BJ (cell line): ENCODE data around the gene FRG1. TPM values are rescaled to one million over a fixed set of nuclear protein-coding genes. Genes with fewer than 3 reads are reported as not detected.
"Not testable (repeated sequence)": the region's sequence is repeated elsewhere in the genome, so short reads cannot be mapped to it uniquely, and the experiment has no call there.

Source experiments
- CTCF ChIA-PET: fragments of 350-600 bp; formaldehyde crosslinking; extraction: SDS; loops from one replicate; lab custom pipeline; 2021; ENCODE audit warnings: antibody characterized with exemption, inconsistent platforms; lab: Yijun Ruan, JAX
- POLR2A ChIA-PET: fragments of 300-600 bp; sonication (Branson Sonifier 250); formaldehyde crosslinking; extraction: SDS; loops from one replicate; lab custom pipeline; 2021; ENCODE audit warnings: antibody characterized with exemption; lab: Charles Lee
- DNase-seq: peaks from one replicate; pipeline ENCODE4 v3.0.0-alpha.2; 2011; ENCODE audit warnings: low read depth
- H3K27me3 ChIP-seq: 2 replicates; pipeline ENCODE4 v1.6.0; 2011; ENCODE audit warnings: low read length; ENCODE audit not compliant: control insufficient read depth, insufficient read depth
- H3K36me3 ChIP-seq: 2 replicates; pipeline ENCODE4 v1.5.1; 2011; ENCODE audit warnings: low read length; ENCODE audit not compliant: control insufficient read depth, insufficient read depth
- H3K4me3 ChIP-seq: 2 replicates; pipeline ENCODE4 v1.5.1; 2011; ENCODE audit warnings: low read depth, mild to moderate bottlenecking, control low read depth, low read length
- CTCF ChIP-seq: IDR thresholded peaks from 2 replicates; pipeline ENCODE4 v1.5.1; 2011; ENCODE audit warnings: low read depth, mild to moderate bottlenecking, control low read depth, inconsistent platforms, low read length, moderate library complexity; ENCODE audit not compliant: insufficient read depth
- polyA minus RNA-seq: library from RNA; depleted of rRNA, polyadenylated mRNA; stranded (reverse); fragments of >200 nt; gene quantifications from 2 replicates; pipeline ENCODE4 v1.2.3, GENCODE V29; 2011; rRNA and poly(A)+ RNA removed
- polyA plus RNA-seq: library from polyadenylated mRNA; depleted of rRNA; stranded (reverse); fragments of >200 nt; gene quantifications from 2 replicates; pipeline ENCODE4 v1.2.3, GENCODE V29; 2011; rRNA removed

FRG1 gene
- polyA plus RNA-seq, result 7.0 and 16.3 TPM in 2 replicates
- 4.3 and 7.0 TPM in 2 replicates for polyA minus RNA-seq

GRCh38 chr4:189940178-189941004 is at the start of gene FRG1:
TSS of gene FRG1 (plus strand) at chr4:189940872. CDS start at chr4:189941010, 138 bp downstream.
- peak; percentile 57 for DNase-seq
- POLR2A ChIA-PET, result no interaction called here
- H3K4me3 ChIP-seq, result peak within 1 kb of the TSS; percentile 92
- CTCF ChIA-PET, result interaction anchor here (1.8 kb wide), 1 partner anchor 9 kb away, joined by 12 read pairs; no protein-coding TSS in a partner anchor
- TF ChIP-seq CTCF, result peak; percentile 99
- H3K36me3 ChIP-seq, result no peaks in the 10 kb centered on the region
- no peaks in the 10 kb centered on the region for H3K27me3 ChIP-seq

GRCh38 chr4:189897667-189898066 is 43.0 kb upstream of the FRG1 start:
- Histone ChIP-seq H3K36me3 (no peaks in the 10 kb centered on the region), H3K4me3 (no peak overlapping the region), H3K27me3 (no peaks in the 10 kb centered on the region)
- TF ChIP-seq CTCF, result no peak
- ChIA-PET CTCF (no interaction called here), POLR2A (no interaction called here)
- DNase-seq, result no peak

DNA sequence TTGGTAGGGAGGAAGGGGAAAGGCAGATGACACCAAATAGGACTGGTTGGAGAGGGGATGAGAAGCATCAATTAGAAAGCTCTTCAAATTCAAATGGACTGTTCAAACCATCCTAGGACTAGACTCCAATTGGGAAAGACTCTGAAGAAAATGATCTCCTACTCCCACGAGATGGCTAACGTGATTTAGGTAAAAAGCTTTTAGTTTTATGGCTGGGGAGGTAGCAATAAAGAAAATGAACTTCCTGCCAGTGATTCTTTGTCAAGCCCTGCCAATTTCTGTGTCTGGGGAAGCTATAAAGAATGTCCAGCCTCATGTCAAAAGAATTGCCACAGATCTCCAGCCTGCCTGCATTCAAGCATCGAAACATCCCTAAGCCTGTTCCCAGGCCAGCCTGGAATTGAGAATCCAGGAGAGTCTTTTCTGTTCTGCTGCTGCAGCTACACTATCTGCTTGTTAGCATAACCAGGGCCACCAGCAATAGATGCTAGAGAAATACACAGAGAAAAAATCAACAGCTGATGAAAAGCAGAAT is 41.1 kb upstream of the FRG1 start:
- H3K36me3 ChIP-seq, H3K27me3 ChIP-seq, H3K4me3 ChIP-seq, CTCF ChIA-PET, DNase-seq, POLR2A ChIA-PET: not testable (repeated sequence)

DNA sequence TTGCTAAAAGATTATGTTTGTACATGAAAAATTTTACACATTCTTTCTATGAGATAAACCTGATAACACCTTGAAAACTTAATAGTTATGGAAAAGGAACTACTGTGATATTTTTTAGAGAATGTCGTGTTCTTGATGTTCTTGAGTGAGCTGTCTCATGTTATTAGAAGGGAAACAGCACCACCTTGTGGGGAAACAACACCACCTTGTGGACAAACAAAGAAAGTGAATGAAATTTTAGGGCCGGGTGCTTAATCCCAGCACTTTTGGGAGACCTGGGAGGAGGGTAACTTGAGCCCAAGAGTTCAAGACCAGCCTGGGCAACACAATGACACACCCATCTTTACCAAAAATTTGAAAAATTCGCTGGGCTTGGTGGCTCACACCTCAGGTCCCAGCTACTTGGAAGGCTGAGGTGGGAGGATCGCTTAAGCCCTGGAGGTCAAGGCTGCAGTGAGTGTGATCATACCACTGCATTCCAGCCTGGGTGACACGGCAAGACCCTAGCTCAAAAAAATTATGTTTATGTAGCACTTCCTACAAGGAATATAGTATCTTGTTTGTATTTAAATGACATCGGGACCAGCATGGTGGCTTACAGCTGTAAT is 36.1 kb upstream of the FRG1 start:
- CTCF ChIA-PET, result interaction anchor here (0.7 to 2.6 kb wide), 4 partner anchors 11 to 36 kb away, joined by 3 to 10 read pairs (median 4); no protein-coding TSS in a partner anchor
- H3K36me3 ChIP-seq, POLR2A ChIA-PET, H3K27me3 ChIP-seq, H3K4me3 ChIP-seq: not testable (repeated sequence)
- TF ChIP-seq CTCF, result peak; percentile 65
- DNase-seq, result peak; percentile 0

DNA sequence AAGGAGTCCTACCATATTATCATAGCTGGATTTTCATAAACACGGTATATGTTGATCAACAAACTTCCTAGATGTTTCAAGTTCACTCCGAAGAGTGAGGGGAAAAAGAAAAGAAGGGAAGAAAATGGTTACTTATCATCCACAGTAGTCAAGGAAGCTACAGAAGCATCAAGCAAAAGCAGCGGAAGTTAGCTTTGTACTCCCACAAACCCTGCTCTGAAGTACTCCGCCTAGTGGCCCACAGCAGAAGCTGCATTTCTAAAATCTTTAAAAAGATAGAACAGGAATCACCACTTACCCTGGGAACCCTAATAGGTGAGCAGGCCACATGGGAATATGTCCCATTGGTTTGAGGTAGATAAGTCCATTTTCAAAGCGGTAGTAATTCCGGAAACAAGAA is 28.5 kb upstream of the FRG1 start:
- no peaks in the 10 kb centered on the region for H3K27me3 ChIP-seq
- CTCF ChIA-PET, result interaction anchor here (0.6 kb wide), 1 partner anchor 795 kb away, joined by 3 read pairs; no protein-coding TSS in a partner anchor
- no peak for DNase-seq
- no peak overlapping the region for H3K4me3 ChIP-seq
- peak; percentile 58 for TF ChIP-seq CTCF
- no peaks in the 10 kb centered on the region for H3K36me3 ChIP-seq
- POLR2A ChIA-PET, result no interaction called here
